Osteoblast (primary cell): Measurements from ENCODE around the gene USP43. TPM values are rescaled to one million over a fixed set of nuclear protein-coding genes. Genes with fewer than 3 reads are reported as not detected.

Experiments used
- DNase-seq: peaks from one replicate; pipeline ENCODE4 v3.0.0; 2011; ENCODE audit warnings: low spot score, mixed read lengths; ENCODE audit not compliant: insufficient read length; ENCODE audit errors: missing footprints
- H2AFZ ChIP-seq: 2 replicates; pipeline ENCODE4 v1.6.0; 2011; ENCODE audit warnings: mild to moderate bottlenecking, low read length
- H3K27ac ChIP-seq: 2 replicates; pipeline ENCODE4 v1.5.1; 2011; ENCODE audit warnings: mild to moderate bottlenecking, low read depth, low read length, moderate library complexity
- H3K27me3 ChIP-seq: 2 replicates; pipeline ENCODE4 v1.6.0; 2012; ENCODE audit warnings: mild to moderate bottlenecking, control low read depth, inconsistent platforms, low read length, moderate library complexity; ENCODE audit not compliant: insufficient read depth
- H3K36me3 ChIP-seq: 2 replicates; pipeline ENCODE4 v1.5.1; 2011; ENCODE audit warnings: mild to moderate bottlenecking, low read length, control low read depth, moderate library complexity; ENCODE audit not compliant: insufficient read depth
- H3K4me1 ChIP-seq: 2 replicates; pipeline ENCODE4 v1.5.1; 2011; ENCODE audit warnings: mild to moderate bottlenecking, low read length, control low read depth, moderate library complexity; ENCODE audit not compliant: insufficient read depth
- H3K4me2 ChIP-seq: 2 replicates; pipeline ENCODE4 v1.6.0; 2011; ENCODE audit warnings: mild to moderate bottlenecking, low read length; ENCODE audit not compliant: insufficient read depth
- H3K4me3 ChIP-seq: fragments of 200-600 bp; sonication (generic); 3 replicates; pipeline ENCODE4 v1.5.1; 2012; ENCODE audit warnings: mild to moderate bottlenecking, low read length, inconsistent platforms; ENCODE audit not compliant: insufficient read depth
- H3K79me2 ChIP-seq: 2 replicates; pipeline ENCODE4 v1.6.0; 2012; ENCODE audit warnings: mild to moderate bottlenecking, low read length, control low read depth, inconsistent platforms; ENCODE audit not compliant: insufficient read depth
- H3K9me3 ChIP-seq: 2 replicates; pipeline ENCODE4 v1.5.1; 2011; ENCODE audit warnings: low read depth, low read length, control low read depth
- H4K20me1 ChIP-seq: 2 replicates; pipeline ENCODE4 v1.6.0; 2012; ENCODE audit warnings: mild to moderate bottlenecking, low read length, control low read depth; ENCODE audit not compliant: insufficient read depth
- total RNA-seq: library from RNA; depleted of rRNA; stranded (reverse); fragments of >200 nt; gene quantifications from 2 replicates; pipeline ENCODE4 v1.2.3, GENCODE V29; 2012
- TF ChIP-seq, protein P1 (sequence below): IDR thresholded peaks from 2 replicates; pipeline ENCODE4 v1.5.1; 2011; ENCODE audit warnings: mild to moderate bottlenecking, low read depth, low read length, moderate library complexity; ENCODE audit errors: extremely low read depth

The USP43 gene
- total RNA-seq, 1 donor: 0.36 TPM

DNA sequence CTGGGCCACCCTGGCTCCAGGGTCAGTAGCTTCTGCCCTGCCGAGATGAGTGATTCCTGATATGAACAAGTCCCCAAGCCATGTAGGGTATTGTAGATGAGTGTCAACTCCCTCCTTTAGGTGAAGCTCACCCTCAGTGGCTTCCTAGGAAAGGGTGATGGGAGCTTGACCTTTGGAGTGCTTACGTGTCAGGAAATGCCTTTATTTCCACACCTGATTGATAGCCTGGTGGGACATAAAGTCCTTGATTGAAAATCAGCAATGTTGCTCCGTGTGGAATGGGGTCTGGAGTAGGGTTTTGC is 58.4 kb downstream of the USP43 start:
- Histone ChIP-seq H3K36me3 (no peaks in the 10 kb centered on the region), H3K4me1 (no peaks in the 10 kb centered on the region), H3K79me2 (no peaks in the 10 kb centered on the region), H3K9me3 (no peaks in the 10 kb centered on the region), H3K4me2 (no peak overlapping the region), H2AFZ (no peak overlapping the region), H3K27me3 (no peaks in the 10 kb centered on the region), H3K27ac (no peak overlapping the region), H3K4me3 (no peak overlapping the region), H4K20me1 (no peaks in the 10 kb centered on the region)
- DNase-seq: no peak
- TF ChIP-seq, protein P1, sequence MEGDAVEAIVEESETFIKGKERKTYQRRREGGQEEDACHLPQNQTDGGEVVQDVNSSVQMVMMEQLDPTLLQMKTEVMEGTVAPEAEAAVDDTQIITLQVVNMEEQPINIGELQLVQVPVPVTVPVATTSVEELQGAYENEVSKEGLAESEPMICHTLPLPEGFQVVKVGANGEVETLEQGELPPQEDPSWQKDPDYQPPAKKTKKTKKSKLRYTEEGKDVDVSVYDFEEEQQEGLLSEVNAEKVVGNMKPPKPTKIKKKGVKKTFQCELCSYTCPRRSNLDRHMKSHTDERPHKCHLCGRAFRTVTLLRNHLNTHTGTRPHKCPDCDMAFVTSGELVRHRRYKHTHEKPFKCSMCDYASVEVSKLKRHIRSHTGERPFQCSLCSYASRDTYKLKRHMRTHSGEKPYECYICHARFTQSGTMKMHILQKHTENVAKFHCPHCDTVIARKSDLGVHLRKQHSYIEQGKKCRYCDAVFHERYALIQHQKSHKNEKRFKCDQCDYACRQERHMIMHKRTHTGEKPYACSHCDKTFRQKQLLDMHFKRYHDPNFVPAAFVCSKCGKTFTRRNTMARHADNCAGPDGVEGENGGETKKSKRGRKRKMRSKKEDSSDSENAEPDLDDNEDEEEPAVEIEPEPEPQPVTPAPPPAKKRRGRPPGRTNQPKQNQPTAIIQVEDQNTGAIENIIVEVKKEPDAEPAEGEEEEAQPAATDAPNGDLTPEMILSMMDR: no peak

DNA sequence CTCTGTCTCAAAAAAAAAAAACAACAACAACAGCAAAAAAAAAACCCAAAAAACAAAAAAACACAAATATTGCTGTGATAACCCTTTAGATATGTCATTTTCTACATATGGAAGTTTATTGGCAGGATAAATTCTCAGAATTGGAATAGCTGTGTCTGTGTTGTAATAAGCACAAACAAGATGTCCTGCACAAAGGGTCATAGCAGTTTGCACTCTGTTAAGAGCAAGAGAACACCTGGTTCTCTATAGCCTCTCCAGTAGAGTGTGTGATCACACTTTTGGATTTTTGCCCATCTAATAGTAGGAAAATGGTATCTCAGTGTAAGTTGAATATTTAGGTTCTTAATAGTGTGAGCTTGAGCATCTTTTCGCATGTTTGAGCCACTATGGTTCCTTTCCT is 60.4 kb downstream of the USP43 start:
- Histone ChIP-seq H3K27me3 (no peaks in the 10 kb centered on the region), H2AFZ (no peak overlapping the region), H4K20me1 (no peaks in the 10 kb centered on the region), H3K9me3 (no peaks in the 10 kb centered on the region), H3K4me1 (no peaks in the 10 kb centered on the region), H3K4me3 (no peak overlapping the region), H3K4me2 (no peak overlapping the region), H3K36me3 (no peaks in the 10 kb centered on the region), H3K79me2 (no peaks in the 10 kb centered on the region), H3K27ac (no peak overlapping the region)
- TF ChIP-seq, protein P1: no peak
- DNase-seq: no peak

DNA sequence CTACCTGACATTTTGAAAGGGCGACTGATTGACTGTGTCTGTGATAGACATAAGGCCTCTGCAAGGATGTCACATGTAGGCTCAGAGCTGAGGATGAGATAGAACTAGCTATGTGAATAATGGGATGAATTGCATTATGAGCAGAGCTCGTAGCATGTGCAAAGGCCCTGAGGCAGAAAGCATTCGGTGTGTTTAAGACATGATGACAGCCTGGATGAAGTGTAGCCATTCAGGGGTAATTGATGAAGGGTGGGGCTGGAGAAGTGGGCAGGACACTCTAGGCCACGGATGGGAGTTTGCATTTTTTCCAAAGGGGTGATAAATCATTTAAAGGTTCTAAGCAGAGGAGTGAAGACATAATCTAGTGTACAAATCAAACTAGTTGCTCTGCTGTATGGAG is 62.6 kb downstream of the USP43 start:
- H3K9me3 ChIP-seq: no peaks in the 10 kb centered on the region
- no peaks in the 10 kb centered on the region for H4K20me1 ChIP-seq
- H3K27ac ChIP-seq: no peak overlapping the region
- no peaks in the 10 kb centered on the region for H3K36me3 ChIP-seq
- H3K4me3 ChIP-seq: no peak overlapping the region
- no peak overlapping the region for H2AFZ ChIP-seq
- TF ChIP-seq, protein P1: no peak
- no peaks in the 10 kb centered on the region for H3K27me3 ChIP-seq
- no peak overlapping the region for H3K4me2 ChIP-seq
- H3K4me1 ChIP-seq: no peaks in the 10 kb centered on the region
- H3K79me2 ChIP-seq: no peaks in the 10 kb centered on the region
- no peak for DNase-seq

DNA sequence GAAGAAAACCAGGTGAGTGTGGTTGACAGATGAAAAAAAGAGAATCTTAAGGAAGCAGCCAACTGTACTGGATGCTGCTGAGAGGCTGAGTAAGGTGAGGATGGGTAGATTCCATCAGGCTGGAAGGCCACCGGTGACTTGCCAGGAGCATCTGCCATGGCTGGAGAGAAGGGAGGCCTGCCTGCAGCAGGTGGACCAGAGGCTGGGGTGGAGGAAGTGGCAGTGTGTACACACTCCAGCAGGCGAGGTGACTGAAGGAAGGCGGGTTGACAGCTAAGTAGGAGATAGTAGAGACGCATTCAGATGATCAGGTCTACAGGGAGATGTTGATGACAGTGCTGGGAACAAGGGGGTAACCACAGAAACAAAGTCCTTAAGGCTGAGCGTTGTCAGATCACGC is 69.5 kb downstream of the USP43 start:
- H3K27ac ChIP-seq: no peak overlapping the region
- no peak overlapping the region for H3K4me2 ChIP-seq
- no peaks in the 10 kb centered on the region for H3K4me1 ChIP-seq
- H3K4me3 ChIP-seq: no peak overlapping the region
- no peaks in the 10 kb centered on the region for H3K79me2 ChIP-seq
- TF ChIP-seq, protein P1: no peak
- H3K27me3 ChIP-seq: no peaks in the 10 kb centered on the region
- peak; percentile 26 for DNase-seq
- H3K9me3 ChIP-seq: no peaks in the 10 kb centered on the region
- H2AFZ ChIP-seq: no peak overlapping the region
- H4K20me1 ChIP-seq: no peaks in the 10 kb centered on the region
- no peaks in the 10 kb centered on the region for H3K36me3 ChIP-seq
